ENCODE measurements around the gene WDFY4.

Gene WDFY4

GRCh38 chr10:48817141-48817540, 132.5 kb downstream of the WDFY4 start:
- DNase-seq (ENCODE audit: low spot score): no peak

DNA sequence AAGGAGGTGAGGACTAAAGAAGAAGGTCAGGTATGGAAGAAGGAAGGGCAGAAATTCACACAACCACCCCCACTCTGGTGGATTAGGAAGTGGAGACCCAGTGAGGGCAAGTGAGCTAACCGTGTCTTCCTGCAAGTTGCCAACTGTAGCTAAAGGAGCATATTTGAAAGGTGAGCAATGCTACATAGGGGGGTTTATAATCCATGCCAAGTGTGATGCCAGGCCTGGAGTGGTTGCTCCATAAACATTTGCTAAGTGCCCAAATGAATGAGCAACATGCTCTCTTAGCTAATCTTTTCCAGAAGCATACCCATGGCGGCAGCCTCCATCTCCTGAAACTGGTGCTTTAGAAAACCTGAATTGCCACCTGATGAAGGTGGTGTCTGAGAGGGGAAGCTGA, 133.4 kb downstream of the WDFY4 start:
- no peak for DNase-seq (ENCODE audit: low spot score)

DNA sequence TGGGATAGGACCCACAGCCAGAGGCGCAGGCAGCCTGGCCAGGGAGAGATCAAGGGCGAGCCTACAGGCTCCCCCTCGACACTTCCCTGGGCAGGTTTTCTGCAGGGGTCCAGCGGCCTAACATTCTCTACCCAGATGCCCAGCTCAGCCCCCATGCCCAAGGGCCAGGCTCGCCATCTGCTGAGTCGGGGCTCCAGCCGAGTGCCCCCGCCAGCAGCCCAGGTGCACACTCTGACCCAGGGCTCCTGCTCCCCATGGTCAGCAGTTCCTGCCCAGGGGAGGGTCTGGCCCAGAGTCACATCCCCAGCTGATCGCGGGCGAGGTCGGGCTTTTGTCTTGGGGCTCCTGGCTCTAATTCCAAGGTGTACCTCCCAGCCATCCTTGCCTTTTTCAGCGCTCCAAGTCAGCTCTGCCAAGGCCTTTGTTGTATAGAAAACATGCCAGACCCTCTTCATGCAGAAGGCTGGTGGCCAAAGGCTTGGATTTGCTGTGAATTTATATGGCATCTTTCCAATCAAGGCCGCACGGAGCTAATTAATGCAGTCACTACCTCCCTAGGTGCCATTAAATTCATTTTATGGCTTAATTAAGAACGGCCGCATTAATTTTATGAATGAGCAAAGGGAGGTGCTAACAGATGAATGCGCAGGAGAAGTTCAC, 134.3 kb downstream of the WDFY4 start:
- no peak for DNase-seq (ENCODE audit: low spot score)

DNA sequence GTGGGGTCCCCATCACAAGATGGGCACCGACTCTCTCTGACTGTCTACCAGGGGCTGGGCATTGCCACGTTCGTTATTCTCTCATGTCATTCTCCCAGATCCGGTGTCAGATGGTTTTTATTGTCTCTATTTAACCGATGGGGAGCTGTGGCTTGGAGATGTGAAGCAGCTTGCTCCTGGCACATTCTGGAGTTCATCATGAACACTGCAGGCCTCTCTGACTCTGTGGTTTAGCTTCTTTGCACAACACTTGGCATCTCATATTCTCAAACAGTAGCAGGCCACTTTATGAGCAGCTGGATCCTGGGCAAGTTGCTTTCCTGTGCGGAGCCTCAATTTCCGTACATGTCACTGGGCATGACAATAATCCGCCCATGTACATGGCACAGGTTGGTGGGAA, 135.1 kb downstream of the WDFY4 start:
- DNase-seq (ENCODE audit: low spot score): no peak

- DNase-seq (ENCODE audit: low spot score): no peak
Observed at GRCh38 chr10:48820231-48820630, 135.6 kb downstream of the WDFY4 start.

DNA sequence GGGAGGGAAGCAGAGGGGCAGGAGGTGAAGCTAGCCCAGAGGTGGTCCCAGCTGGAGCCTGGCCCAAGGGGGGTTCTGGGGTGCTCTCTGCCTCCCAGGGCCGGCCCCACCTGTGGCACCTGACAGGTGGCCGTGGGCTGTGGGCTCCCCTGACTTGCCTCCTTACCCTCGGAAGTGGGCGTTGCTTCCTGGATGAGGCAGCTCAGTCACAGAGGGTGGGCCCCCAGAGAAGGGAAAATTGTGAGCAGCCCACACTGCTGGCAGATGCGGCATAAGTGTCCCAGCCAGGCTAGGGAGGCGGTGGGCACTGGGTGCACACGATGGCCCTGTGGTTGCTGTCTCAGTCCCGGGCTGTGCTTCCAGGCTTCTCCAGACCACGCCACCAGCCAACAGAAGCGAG, 136.0 kb downstream of the WDFY4 start:
- DNase-seq (ENCODE audit: low spot score): no peak

- DNase-seq (ENCODE audit: low spot score): no peak
Observed at GRCh38 chr10:48821111-48821510, 136.4 kb downstream of the WDFY4 start.

GRCh38 chr10:48821692-48822091, 137.0 kb downstream of the WDFY4 start:
- DNase-seq (ENCODE audit: low spot score): no peak

GRCh38 chr10:48833674-48834073, 149.0 kb downstream of the WDFY4 start:
- DNase-seq (ENCODE audit: low spot score): no peak

DNA sequence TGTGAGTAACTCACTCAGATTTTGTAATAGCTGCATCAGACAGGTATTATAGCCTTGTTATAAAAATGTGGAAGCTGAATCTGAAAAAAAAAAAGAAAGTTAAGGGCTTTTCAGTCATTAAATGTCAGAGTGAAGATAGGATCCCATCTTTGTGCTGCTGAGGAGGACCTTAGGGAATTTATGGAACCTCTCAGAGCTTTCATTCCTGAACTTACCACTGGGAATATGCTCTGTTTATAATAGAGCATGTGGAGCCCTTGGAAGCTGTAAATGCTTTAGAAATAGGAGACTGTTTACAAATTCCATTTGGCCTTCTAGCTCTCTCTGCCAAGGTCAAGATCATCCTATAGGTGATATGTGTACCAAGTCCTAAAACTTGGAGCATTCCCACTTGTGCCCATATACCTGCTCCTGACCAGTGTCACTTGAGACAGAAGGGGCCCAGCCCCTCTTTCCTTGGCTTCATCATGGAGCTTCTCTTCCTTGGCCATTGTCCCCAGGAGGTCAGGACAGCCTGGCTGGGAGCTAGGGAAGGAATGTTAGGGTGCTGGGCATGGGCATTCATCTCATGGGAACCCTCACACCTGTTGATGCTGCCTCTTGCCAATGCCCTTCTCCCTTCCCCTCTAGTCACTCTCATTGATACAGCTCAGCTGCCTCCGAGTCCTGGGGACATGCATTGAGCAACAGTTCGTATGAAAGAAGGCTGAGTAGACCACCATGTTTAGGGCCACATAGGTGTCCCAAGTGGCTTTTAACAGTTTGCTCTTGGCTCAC, 149.7 kb downstream of the WDFY4 start:
- no peak for DNase-seq (ENCODE audit: low spot score)

- DNase-seq (ENCODE audit: low spot score): no peak
Observed at GRCh38 chr10:48835781-48836180, 151.1 kb downstream of the WDFY4 start.

GRCh38 chr10:48836605-48837004, 151.9 kb downstream of the WDFY4 start:
- DNase-seq (ENCODE audit: low spot score): no peak

DNA sequence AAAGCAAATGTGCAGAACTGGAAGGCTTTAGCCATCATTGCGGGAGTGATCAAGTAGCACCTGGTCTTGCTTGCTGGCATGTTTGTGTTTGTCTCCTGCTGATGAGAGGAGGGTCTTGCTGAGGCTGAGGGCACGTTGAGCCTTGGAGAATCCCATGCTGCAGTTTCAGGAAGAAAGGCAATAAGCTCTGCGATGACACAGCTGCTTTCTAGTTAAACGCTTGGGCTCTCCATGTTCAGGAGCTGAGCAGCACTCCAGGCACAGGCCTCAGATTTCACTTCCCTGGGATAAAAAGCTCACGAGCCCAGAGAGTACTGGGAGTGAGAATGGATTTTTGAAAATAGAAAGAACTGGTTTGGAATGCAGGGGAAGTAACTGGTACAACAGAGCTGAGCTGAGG, 154.2 kb downstream of the WDFY4 start:
- DNase-seq (ENCODE audit: low spot score): no peak

GRCh38 chr10:48839809-48840679, 155.4 kb downstream of the WDFY4 start:
- DNase-seq (ENCODE audit: low spot score): no peak

DNA sequence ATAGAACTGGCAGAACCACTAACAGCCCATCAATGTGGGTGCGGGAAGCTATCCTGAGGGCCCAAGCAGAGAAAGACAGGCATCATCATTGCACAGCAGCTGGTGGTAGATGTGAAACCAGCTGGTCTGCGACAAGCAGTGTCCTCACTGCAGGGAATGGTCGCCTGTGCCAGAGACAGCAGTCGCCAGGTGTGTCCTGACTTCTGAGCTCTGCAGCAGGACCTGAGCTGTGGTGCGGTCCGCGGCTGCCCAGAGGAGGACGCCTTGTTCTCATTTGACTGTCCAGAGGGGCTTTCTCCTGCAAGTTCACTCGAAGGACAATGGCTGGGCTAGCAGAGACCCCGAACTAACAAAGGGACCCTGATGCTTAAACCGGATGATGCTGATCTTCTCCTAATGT, 157.6 kb downstream of the WDFY4 start:
- no peak for DNase-seq (ENCODE audit: low spot score)

- DNase-seq (ENCODE audit: low spot score): no peak
Observed at GRCh38 chr10:48843198-48843597, 158.5 kb downstream of the WDFY4 start.

DNA sequence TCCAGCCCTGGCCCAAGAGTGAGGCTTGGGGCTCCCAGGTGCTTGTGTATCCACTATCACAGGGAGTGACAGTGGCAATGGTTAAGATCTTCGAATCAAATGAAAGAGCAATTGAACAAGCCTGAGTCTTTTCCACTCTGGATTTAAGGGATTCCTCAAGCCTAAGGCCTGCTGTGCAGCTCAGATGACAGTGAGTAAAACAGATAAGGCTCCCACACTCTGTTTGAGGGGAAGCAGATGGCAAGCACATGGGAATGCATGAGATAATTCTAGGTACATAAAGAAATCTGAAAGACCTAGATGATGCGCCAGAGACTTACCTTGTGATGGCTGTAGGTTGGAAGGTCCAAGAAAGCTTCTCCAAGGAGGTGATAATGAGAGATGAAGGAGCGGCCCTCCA, 159.9 kb downstream of the WDFY4 start:
- DNase-seq (ENCODE audit: low spot score): no peak

DNA sequence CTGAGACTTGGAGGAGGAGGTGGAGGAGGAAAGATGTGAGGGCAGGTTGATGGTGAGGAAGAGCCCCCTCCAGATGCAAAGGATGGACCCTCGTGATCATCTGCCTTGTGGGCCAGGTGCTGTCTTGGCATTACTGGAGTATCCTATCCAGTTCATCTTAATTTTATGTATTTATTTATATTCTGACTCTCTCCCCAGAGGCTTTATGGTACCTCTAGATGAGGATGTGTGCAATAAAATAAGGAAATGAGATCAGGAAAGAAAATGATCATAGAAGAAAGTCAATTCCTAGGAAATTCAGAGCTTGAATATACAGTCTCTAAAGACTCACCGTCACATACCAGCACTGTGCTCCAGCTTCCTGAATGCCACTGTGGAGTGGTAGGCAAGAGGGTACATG, 160.8 kb downstream of the WDFY4 start:
- no peak for DNase-seq (ENCODE audit: low spot score)

GRCh38 chr10:48847691-48848090, 163.0 kb downstream of the WDFY4 start:
- DNase-seq (ENCODE audit: low spot score): no peak

DNA sequence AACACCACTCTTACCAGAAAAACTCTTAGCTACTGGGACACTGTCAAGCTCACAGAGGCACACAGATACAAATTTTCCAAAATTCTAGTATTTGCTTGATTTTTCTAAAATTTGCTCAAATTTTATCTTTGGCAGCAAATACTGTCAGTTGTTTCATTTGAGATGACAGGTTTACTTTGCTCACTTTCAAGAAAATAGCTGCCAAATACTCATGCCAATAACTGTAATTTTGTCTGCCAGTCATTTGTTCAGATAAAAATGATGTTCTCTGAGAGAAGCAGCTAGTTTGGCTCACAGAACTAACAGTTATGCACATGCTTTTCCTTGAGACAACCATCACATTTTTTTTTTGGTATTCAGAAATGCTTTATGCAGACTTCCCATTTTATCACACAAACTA, 172.2 kb downstream of the WDFY4 start:
- DNase-seq (ENCODE audit: low spot score): no peak

- DNase-seq (ENCODE audit: low spot score): no peak
Observed at GRCh38 chr10:48872234-48872633, 187.6 kb downstream of the WDFY4 start.

DNA sequence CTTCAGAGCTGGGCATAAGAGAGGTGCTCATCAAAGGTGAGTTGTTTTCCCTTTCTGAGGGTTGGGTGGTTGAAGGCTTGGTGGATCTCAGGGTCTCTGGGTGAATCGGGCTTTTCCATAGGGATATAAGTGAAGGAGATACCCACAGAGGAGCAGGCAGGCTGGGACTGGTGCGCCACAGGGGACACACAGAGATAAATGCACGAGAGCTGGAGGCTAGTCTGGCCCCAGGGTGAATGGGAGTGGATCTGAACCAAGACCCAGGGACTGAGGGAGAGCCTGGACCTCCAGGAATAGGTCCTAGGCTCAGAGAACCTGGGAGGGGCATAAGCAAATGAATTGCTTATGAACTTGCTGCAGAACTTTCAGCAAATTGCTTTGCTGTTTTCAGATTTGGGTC, 193.4 kb downstream of the WDFY4 start:
- DNase-seq (ENCODE audit: low spot score): no peak

GRCh38 chr10:48879451-48879850, 194.8 kb downstream of the WDFY4 start:
- no peak for DNase-seq (ENCODE audit: low spot score)
